Right renal cortex interstitium (tissue), 3 donors: ENCODE data around the gene GLRX3. TPM values are rescaled to one million over a fixed set of nuclear protein-coding genes. Genes with fewer than 3 reads are reported as not detected.

Experiments used
- DNase-seq, 3 donors: peaks; one replicate each; pipeline ENCODE4 v3.0.0-alpha.2; 2013; ENCODE audit warnings: low read depth in 3 of 3, low spot score in 2 of 3
- polyA plus RNA-seq, 3 donors: library from polyadenylated mRNA; unstranded; fragments of 120-200 nt; gene quantifications; one replicate each; pipeline ENCODE4 v1.2.1, GENCODE V29; 2013; ENCODE audit not compliant: insufficient read length in 3 of 3

GLRX3 gene
- polyA plus RNA-seq, 3 donors = 84.7 to 87.7 (median 86.7) TPM

GRCh38 chr10:130203626-130204025, 67.4 kb downstream of the GLRX3 start:
- DNase-seq = no peak

- no peak for DNase-seq
Observed at GRCh38 chr10:130206216-130206737, 70.1 kb downstream of the GLRX3 start.

GRCh38 chr10:130207205-130207604, 71.0 kb downstream of the GLRX3 start:
- no peak for DNase-seq

- no peak for DNase-seq
Observed at GRCh38 chr10:130208807-130209206, 72.6 kb downstream of the GLRX3 start.

- no peak for DNase-seq
Observed at GRCh38 chr10:130212746-130213145, 76.6 kb downstream of the GLRX3 start.

GRCh38 chr10:130213286-130214080, 77.3 kb downstream of the GLRX3 start:
- no peak for DNase-seq

GRCh38 chr10:130214431-130214830, 78.2 kb downstream of the GLRX3 start:
- no peak for DNase-seq

- no peak for DNase-seq
Observed at GRCh38 chr10:130215151-130215930, 79.2 kb downstream of the GLRX3 start.

- DNase-seq = no peak
Observed at GRCh38 chr10:130215931-130216231, 79.7 kb downstream of the GLRX3 start.

- DNase-seq = no peak
Observed at GRCh38 chr10:130218181-130218641, 82.0 kb downstream of the GLRX3 start.

GRCh38 chr10:130218936-130219335, 82.7 kb downstream of the GLRX3 start:
- DNase-seq = no peak

- no peak for DNase-seq
Observed at GRCh38 chr10:130220251-130221185, 84.3 kb downstream of the GLRX3 start.

GRCh38 chr10:130221456-130222375, 85.5 kb downstream of the GLRX3 start:
- no peak for DNase-seq

- DNase-seq = no peak
Observed at GRCh38 chr10:130222381-130222780, 86.2 kb downstream of the GLRX3 start.

- DNase-seq = no peak
Observed at GRCh38 chr10:130224228-130224627, 88.0 kb downstream of the GLRX3 start.

- no peak for DNase-seq
Observed at GRCh38 chr10:130226012-130226411, 89.8 kb downstream of the GLRX3 start.

- DNase-seq = no peak
Observed at GRCh38 chr10:130227883-130228282, 91.7 kb downstream of the GLRX3 start.
